Type B pancreatic cell (in vitro differentiated cells): ENCODE measurements around the gene TOMM40L. TPM values are rescaled to one million over a fixed set of nuclear protein-coding genes. Genes with fewer than 3 reads are reported as not detected.

ENCODE experiments used
- DNase-seq: peaks from one replicate; pipeline ENCODE4 v3.0.0; 2021; ENCODE audit warnings: mixed read lengths; ENCODE audit not compliant: unreplicated experiment; ENCODE audit errors: extremely low spot score
- H3K27ac Mint-ChIP-seq: 2 replicates; pipeline ENCODE4 v1.8.0; 2021; ENCODE audit warnings: mild to moderate bottlenecking, mixed read lengths
- H3K27me3 Mint-ChIP-seq: 2 replicates; pipeline ENCODE4 v1.8.0; 2021; ENCODE audit warnings: mixed read lengths
- H3K36me3 Mint-ChIP-seq: 2 replicates; pipeline ENCODE4 v1.8.0; 2021; ENCODE audit warnings: mixed read lengths
- H3K4me1 Mint-ChIP-seq: one replicate; pipeline ENCODE4 v1.8.0; 2021; ENCODE audit warnings: mixed read lengths; ENCODE audit not compliant: unreplicated experiment
- H3K4me3 Mint-ChIP-seq: 2 replicates; pipeline ENCODE4 v1.8.0; 2021; ENCODE audit warnings: mild to moderate bottlenecking, mixed read lengths
- H3K9me3 Mint-ChIP-seq: 2 replicates; pipeline ENCODE4 v1.8.0; 2021; ENCODE audit warnings: mixed read lengths
- CTCF ChIP-seq: fragments of 200-600 bp; sonication (generic); conservative IDR thresholded peaks from 2 replicates; pipeline ENCODE4 v1.5.0; 2021; ENCODE audit warnings: antibody characterized with exemption, mild to moderate bottlenecking
- long read RNA-seq: library from polyadenylated mRNA; unstranded; transcript quantifications from one replicate; pipeline ENCODE4 v2.0.0, GENCODE V29; 2020
- total RNA-seq: library from RNA; stranded (reverse); gene quantifications from 2 replicates; pipeline ENCODE4 v1.2.1, GENCODE V29; 2021; ENCODE audit warnings: low replicate concordance

Gene TOMM40L
- 13.6 and 13.7 TPM in 2 replicates for total RNA-seq
- long read RNA-seq, partial matches to known transcripts = 1 of 6 reads
- long read RNA-seq, other reads (novel, unspliced or antisense) = 4 of 6 reads

GRCh38 chr1:161225534-161226319 lies at the start of gene TOMM40L:
TOMM40L (plus strand) TSS chr1:161226060; CDS start chr1:161226490, 430 bp downstream.
- Mint-ChIP-seq H3K27me3 (peaks cover 5% of the 10 kb centered on the region), H3K27ac (peak within 1 kb of the TSS; percentile 96), H3K9me3 (no peaks in the 10 kb centered on the region), H3K4me1 (peaks cover 25% of the 10 kb centered on the region), H3K36me3 (peaks cover 4% of the 10 kb centered on the region), H3K4me3 (peak within 1 kb of the TSS; percentile 100)
- DNase-seq = peak; percentile 86
- TF ChIP-seq CTCF = peak; percentile 67

GRCh38 chr1:161176468-161177111 lies 49.3 kb upstream of the TOMM40L start:
- H3K4me1 Mint-ChIP-seq = peaks cover 26% of the 10 kb centered on the region
- H3K4me3 Mint-ChIP-seq = peak overlapping the region; percentile 100
- peaks cover 21% of the 10 kb centered on the region for H3K36me3 Mint-ChIP-seq
- H3K27me3 Mint-ChIP-seq = no peaks in the 10 kb centered on the region
- no peaks in the 10 kb centered on the region for H3K9me3 Mint-ChIP-seq
- TF ChIP-seq CTCF = no peak
- peak overlapping the region; percentile 98 for H3K27ac Mint-ChIP-seq
- no peak for DNase-seq

DNA sequence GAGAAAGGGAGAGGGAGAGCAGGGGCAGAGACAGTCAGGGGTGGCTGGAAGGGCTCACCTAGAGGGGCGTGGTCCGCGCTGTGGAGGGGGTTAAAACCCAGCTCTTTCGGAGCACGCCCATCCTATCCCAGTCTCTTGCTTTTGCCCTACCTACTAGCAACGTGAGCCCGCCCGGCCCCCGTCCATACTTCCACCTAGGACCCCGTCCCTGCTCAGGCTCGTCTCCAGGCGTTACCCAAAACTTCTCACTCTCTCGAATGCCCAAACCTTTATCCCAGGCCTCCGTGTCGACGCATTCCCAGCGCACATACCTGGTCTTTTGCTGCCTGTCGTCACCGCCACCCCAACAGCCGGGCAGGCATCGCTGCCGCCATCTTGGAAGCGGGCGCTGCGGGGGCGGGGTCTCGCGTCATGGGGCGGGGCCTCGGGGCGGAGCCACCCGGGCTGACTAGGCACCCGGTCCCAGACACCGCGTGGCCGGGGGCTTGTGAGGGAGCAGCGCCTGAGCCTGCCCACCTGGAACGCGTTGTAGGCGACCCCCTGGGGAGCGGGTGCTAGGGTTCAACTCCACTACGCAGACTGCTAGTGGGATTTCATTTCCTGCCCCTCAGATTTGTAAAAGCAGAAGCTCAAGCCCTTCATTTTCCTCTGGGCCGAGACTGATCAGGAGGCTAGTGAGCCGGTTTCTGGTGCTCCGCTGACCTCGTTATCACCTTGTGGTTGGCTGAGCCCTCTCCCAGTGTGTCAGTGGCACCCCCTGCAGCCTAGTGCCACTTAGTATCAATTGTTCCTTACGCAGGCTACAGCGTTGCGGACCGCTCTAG lies 48.5 kb upstream of the TOMM40L start, which contains the start of gene B4GALT3:
Gene B4GALT3 (minus strand): TSS at position 396 of the 824 bp plus-strand sequence. CDS start 1,447 bp downstream, outside the sequence.
- peak; percentile 95 for DNase-seq
- Mint-ChIP-seq H3K4me1 (peaks cover 26% of the 10 kb centered on the region), H3K4me3 (peak within 1 kb of the TSS; percentile 100), H3K27ac (peak within 1 kb of the TSS; percentile 98), H3K36me3 (peaks cover 21% of the 10 kb centered on the region), H3K9me3 (no peaks in the 10 kb centered on the region), H3K27me3 (no peaks in the 10 kb centered on the region)
- peak; percentile 31 for TF ChIP-seq CTCF

GRCh38 chr1:161177936-161178244 lies 48.0 kb upstream of the TOMM40L start:
- TF ChIP-seq CTCF = peak; percentile 6
- Mint-ChIP-seq H3K36me3 (peaks cover 18% of the 10 kb centered on the region), H3K27ac (peak overlapping the region; percentile 98), H3K9me3 (no peaks in the 10 kb centered on the region), H3K4me1 (peaks cover 26% of the 10 kb centered on the region), H3K4me3 (peak overlapping the region; percentile 100), H3K27me3 (no peaks in the 10 kb centered on the region)
- DNase-seq = no peak

- H3K9me3 Mint-ChIP-seq = no peaks in the 10 kb centered on the region
- H3K4me3 Mint-ChIP-seq = peak overlapping the region; percentile 75
- peaks cover 26% of the 10 kb centered on the region for H3K4me1 Mint-ChIP-seq
- no peak for DNase-seq
- no peak for TF ChIP-seq CTCF
- peak overlapping the region; percentile 94 for H3K27ac Mint-ChIP-seq
- peaks cover 7% of the 10 kb centered on the region for H3K36me3 Mint-ChIP-seq
- no peaks in the 10 kb centered on the region for H3K27me3 Mint-ChIP-seq
Observed at GRCh38 chr1:161179698-161180097, 46.2 kb upstream of the TOMM40L start.
